ENCODE results near the gene RTN3. TPM values are rescaled to one million over a fixed set of nuclear protein-coding genes. Genes with fewer than 3 reads are reported as not detected.
"Not testable (repeated sequence)": the region's sequence is repeated elsewhere in the genome, so short reads cannot be mapped to it uniquely, and the experiment has no call there.

The RTN3 gene
- polyA plus RNA-seq, 5 donors, result 88.7 to 115 (median 112) TPM

DNA sequence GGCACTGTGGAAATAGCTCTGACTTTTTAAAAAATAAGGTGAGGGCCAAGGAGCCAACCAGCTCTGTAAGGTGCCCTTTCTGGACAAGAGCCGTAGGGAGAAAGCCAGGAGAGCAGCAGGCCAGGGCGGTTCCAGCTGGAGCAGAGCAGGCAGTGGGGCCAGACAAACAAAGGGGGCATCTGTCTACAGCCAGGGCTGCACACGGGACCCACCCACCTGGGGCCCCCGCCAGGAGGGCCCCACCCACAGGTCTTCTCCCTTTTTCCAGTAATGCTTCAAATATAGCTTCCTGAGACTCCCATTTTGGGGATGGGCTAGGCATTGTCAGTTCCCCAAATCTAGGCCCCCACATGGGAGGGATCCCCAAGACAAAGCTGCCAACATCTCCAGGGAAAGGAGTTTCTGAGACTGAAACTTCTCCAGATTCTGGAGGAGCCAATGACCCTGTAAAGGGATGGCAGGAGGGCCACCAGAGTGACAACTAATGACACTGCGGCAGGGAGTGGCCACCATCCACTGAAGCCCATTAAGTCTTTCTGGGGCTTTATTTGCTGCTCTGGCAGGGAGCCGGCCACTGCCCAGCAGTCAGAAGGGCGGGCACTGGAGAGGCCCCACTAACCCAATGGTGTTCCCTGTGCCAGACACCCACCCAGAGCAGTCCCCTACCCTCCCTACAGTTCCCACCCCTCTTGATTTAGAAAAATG is 85.4 kb downstream of the RTN3 start:
- no peak for DNase-seq

DNA sequence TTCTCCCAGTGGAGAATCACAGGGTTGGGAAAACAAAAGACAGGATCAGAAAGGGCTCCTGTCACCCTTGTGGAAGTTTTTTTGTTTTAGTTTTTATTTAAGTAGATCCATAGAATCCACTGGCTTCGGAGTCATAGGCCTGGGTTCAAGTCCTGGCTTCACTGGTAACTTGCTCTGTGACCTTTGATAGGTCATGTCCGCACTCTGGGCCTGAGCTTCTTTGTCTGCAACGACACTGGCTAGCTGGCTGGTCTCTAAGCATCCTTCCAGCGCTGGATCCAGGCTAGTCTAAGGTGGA is 85.9 kb downstream of the RTN3 start:
- DNase-seq, result no peak

DNA sequence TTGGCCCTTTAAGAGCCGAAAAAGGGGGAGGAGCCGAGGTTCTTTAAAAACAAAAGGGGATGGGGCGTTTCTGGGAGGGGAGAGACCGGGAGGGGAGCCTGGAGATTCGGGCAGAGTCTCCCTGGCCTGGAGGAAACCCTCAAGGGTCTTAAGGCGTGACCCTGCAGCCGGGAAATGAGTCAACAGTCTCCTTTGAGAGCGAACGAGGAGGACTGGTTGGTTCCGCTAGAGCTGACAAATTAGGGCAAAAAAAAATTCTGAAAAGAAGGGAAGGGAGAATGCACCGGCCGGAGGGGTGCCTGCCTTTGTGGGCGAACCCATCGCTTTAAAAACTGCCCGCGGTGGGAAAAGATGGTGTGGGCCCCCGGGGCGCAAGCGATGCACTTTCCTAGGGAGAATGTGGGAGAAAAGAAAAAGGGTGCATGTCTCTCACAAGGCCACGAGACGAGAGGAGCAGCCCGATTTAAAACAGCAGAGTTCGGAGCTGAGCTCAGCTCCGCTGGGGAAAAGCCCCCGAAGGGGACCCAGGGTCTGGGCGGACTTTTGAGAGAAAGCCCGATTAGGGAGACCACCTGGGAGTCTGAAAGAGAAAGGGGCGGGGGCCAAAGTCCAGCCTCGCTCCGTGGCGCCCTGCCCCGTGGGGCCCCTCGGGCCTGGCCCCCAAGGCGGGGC is 86.4 kb downstream of the RTN3 start:
- peak in 1 of 2 donors; percentile 47 for DNase-seq

DNA sequence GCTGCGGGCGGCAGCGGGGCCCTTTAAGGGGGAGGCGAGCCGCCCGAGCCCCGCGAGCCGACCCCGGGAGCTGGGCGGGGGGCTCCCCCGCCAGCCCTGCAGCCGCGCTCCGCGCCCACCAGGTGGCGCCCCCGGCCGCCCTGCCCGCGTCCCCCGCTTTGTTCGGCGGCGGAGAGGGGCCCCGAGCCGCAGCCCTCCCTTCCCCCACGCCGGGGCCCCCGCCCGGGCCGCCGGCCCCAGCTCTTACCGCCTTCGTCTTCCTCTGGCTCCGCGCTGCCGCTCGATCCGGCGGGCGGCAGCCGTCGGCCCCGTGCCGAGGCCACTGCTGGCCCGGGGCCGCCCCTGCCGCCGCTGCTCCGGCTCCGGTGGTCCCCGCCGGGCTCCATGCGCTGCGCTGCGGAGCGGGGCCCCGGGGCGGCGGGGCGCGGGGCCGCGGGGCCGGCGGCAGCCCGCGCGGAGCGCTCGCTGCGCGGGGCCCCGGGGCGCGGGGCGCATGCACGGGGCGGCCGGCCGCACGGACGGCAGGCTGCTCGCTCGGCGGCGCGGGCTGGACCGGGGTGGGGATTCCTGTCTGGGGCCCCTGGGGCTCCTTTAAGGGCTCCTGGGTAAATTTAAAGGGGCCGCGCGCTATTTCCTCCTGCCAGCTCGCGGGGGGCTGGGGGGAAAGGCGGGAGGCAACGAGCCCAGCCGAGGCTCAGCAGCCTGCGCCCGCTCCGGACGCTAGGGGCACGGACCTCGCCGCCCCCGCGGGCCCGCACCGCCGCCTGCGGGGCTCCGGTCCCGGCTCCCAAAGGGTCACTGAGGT is 87.1 kb downstream of the RTN3 start, which contains the start of gene ZFTA:
Gene ZFTA (minus strand): TSS at position 539 of the 805 bp plus-strand sequence. CDS start 153 bp downstream, at position 386.
- DNase-seq, result peak; percentile 66 to 67

DNA sequence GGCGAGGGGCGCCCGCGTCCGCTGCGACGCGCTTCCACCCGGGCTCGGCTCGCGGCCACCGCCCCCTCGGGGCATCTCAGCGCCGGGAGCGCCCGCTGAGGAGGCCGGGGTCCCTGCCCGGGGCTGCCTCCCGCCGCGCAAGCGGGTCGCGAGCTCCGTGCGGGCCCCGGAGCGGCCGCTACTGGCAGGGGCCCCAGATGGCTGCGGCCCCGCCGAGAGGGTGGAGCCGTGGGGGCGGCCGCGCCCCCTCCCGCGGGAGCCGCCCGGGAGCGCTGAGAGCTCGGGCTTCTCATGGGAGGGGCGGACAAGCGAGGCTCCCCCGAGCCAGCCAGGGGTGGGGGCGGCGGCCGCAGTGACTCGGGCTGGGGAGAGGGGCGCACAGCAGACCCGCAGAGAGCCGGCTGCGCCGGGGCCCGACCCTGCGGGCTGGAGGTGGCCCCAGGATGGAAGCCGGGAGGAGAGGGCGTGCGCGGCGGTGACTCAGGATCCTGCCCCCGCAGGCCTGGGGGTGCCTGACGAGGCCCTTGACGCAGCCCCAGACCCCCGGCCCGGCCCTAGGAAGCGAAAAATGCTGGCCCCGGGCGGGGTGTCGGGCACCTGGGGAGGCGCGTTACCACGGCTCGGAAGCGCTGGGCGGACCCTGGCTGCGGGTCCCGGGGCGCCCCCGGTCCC is 87.9 kb downstream of the RTN3 start:
- DNase-seq, result no peak

DNA sequence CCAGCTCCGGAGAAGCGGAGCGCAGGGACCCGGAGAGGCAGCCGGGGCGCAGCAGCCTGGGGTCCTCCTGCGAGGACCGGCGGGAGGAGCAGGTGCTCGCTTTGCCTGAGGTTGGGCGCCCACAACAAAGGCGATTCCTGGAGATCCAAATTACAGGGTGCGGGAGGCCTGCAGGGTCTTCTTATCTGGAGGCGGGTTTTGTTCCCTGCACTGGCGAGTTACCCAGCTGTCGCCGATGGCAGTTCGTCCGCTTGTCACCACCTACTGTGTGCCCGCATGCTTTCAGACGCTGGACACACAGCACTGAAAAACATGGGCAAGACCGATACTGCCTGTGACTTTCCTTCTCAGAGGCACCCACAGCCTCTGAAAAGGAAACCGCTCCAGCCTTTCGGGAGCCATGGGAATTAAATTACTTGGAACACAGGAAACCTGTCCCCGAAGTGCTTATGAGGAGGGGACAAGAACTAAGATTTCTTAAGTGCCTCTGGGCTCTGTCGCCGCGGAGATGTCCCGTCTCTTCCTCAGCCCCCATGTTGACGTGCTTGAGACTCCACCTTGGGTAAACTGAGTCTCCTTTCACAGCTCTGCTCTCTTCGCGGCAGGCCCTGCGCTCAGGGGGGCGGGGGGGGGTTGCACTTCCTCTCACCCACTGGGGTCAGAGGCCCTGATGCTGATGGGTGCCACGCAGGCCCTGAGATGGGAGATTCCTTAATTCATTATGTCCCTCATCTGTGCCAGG is 88.6 kb downstream of the RTN3 start:
- DNase-seq, result no peak

DNA sequence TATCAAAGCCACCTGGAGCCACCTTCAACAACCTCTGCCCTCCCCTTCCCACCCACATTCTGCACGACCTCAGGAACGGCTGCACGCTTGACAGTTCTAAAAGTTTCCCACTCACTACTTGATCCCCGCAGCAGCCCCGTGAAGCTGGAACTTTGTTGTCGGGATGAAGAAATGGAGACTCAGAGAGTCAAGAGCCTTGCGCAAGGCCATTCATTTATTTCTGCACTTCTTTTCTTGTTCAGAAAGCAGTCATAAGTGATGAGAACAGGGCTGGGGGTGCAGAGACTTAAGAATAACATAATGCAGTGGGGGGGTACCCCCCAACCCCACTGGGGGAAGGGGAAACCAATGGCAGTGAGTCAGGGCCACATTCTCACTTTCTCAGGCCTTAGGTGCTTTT is 89.5 kb downstream of the RTN3 start:
- no peak for DNase-seq

DNA sequence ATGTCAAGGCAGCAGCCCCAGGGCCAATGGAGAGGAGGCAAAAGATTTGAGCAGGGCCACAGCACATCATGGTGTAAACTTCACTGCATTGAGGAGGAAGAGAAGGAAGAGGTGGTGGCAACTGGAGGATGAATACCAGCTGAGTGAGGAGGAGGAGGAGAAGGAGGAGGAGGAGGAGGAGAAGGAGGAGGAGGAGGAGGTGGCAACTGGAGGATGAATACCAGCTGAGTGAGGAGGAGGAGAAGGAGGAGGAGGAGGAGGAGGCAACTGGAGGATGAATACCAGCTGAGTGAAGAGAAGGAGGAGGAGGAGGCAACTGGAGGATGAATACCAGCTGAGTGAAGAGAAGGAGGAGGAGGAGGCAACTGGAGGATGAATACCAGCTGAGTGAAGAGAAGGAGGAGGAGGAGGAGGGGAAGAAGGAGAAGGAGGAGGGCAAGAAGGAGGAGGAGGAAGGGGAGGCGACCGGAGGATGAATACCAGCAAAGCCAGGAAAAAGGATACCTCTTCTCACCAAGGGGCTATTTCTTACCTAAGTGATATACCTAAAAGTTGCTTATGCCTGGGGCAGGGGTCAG is 90.5 kb downstream of the RTN3 start:
- DNase-seq, result not testable (repeated sequence)

DNA sequence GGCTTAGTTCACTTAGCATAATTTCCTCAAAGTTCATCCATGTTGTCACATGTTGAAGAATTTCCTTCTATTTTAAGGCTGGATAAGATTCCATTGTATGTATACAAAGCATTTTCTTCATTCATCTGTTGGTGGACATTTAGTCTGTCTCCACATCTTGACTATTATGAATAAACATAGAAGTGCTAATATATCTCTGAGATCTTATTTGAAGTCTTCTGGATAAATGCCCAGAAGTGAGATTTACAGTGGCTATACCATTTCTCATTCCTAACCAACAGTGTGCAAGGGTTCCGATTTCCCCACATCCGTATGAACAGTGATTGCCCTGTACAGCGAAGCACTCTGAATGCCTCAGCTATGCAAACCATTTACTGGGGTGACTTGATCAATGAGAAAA is 93.9 kb downstream of the RTN3 start:
- no peak for DNase-seq

DNA sequence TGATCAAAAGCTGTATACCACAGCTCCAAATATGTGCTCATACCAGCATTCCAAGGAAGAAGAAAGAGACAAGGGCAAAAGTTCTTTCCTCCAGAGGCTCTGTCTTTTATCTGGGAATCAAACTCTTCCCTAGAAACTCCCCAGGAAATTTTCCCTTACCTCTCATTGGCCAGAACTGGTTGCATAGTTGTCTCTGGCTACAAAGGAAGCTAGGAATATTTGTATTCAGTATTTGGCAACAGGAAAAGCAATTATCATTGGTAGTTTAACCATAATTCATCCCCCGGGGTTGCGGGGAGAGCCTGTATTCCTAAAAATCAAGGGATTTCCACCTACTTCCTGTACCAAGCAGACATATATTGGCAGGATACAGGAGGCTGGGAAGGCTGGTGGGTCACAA is 97.7 kb downstream of the RTN3 start:
- no peak for DNase-seq

DNA sequence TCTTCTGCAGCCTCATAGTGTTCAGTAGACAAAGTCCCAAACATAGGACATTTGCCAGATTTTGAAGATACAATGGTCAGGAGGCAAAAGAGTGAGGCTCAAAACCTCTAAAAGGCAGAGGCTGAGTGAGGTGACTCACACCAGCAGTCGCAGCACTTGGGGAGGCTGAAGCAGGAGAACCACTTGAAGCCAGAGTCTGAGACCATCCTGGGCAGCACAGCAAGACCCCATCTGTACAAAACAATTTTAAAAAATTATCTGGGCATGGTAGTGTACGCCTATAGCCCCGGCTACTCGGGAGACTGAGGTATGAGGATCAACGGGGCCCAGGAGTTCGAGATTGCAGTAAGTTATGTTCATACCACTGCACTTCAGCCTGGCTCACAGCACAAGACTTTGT is 101.4 kb downstream of the RTN3 start:
- DNase-seq, result no peak

DNA sequence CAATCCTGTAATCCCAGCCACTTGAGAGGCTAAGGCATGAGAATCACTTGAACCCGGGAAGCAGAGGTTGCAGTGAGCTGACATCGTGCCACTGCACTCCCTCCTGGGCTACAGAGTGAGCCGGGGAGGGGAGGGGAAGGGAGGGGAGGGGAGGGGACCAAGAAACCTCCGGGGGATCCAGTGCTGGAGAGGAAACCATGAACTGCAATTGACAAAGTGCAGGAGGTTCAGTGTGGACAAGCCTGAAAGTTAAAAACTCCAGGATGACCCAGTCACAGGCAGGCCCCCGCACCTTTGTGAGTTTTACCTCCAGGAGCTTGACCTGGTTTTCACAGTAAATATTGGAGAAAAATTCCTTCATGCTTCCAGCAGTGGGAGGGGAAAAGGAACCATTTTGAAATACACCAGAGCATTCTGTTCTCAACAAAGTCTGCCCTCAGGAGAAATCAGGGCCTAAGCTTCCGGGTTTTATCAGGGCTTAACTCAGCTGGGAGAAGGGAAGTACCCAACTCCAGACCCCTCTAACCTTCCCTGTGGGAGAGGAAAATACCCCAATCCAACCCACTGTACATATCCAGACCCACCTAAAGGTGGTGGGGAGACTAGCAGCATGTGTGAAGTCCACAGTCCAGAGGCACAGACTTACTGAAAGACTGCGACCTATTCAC is 102.8 kb downstream of the RTN3 start:
- DNase-seq, result no peak

DNA sequence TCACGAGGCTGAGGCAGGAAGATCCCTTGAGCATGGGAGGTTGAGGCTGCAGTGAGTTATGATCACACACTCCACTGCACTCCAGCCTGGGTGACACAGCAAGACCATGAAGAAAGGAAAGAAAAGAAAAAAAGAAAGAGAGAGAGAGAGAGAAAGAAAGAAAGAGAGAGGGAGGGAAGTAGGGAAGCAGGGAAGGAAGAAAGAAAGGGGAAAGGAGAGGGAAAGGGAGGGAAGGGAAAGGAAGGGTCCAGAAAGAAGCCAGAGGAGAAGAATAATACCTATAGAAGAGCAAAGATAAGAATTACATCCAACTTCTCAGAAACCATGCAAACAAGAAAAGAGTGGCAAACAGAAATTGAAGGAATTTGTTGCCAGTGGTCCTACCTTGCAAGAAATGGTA is 104.5 kb downstream of the RTN3 start:
- no peak for DNase-seq

DNA sequence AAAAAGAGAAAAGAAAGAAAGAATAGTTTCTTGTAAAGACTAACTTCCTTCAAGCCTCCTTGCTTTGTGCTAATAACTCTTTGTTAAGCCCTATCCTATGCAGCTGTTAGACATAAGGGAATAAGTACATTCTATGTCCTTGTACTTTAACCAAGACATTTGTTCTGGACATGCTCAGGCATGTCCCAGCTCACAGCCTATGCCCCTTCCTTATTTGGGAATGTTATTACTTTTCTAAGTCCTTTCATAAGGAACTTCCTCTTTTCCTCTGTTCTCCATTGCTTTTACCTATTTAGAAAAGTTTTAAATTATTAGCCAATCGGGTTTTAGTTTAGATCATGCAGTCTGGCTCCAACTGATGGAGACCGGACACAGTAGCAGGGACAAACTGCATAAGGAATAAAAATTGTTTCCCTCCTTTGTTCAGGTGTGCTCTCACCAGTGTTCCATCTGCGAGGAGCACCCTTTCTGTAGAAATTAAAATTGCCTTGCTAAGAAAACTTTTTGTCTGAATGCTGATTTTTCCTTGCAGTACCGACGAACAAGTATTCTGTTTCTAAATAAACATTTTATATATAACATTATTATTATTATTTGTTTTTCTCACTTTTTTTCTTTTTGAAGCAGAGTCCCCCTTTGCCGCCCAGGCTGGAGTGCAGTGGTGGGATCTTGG is 110.3 kb downstream of the RTN3 start:
- no peak for DNase-seq

DNA sequence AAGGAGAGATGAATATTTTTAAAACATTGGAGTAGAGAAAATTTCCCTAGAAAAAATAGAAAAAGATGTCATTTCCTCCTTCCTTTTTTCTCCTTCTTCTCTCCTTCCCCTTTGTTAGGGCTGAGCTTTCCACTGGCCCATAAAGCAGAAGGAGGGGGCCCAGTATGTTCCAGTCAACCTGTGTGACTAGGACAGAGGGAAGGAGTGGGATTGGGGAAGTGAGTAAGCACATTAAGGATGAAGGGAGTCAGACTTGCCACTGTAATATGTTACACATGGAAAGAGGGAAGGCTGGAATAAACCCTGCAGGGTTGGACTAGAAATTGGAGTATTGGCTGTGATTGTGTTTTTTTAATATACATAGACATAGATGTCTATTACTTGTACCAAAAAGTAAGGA is 111.9 kb downstream of the RTN3 start:
- DNase-seq, result no peak

DNA sequence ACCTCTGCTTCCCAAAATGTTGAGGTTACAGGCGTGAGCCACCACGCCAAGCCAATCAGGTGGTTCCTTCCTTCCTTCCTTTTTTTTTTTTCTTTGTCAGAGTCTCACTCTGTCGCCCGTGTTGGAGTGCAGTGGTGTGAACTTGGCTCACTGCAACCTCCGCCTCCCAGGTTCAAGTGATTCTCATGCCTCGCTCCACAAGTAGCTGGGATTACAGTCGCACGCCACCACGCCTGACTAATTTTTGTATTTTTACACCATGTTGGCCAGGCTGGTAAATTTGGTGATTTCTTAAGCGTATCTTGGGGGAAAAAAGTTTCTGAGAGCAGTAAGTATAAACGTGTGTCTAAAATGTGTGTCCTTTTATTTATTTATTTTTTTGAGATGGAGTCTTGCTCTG is 113.8 kb downstream of the RTN3 start:
- no peak for DNase-seq

DNA sequence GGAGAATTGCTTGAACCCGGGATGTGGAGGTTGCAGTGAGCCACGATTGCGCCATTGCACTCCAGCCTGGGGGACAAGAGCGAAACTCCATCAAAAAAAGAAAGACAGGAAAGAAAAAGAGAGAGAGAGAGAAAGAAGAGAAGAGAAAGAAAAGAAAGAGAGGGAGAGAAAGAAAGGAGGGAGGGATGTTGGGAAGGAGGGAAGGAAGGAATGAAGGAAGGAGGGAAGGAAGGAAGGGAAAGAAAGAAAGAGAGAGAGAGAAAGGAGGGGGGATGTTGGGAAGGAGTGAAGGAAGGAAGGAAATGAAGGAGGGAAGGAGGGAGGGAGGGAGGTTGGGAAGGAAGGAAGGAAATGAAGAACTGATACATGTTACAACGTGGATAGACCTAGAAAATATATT is 119.6 kb downstream of the RTN3 start:
- DNase-seq, result no peak

DNA sequence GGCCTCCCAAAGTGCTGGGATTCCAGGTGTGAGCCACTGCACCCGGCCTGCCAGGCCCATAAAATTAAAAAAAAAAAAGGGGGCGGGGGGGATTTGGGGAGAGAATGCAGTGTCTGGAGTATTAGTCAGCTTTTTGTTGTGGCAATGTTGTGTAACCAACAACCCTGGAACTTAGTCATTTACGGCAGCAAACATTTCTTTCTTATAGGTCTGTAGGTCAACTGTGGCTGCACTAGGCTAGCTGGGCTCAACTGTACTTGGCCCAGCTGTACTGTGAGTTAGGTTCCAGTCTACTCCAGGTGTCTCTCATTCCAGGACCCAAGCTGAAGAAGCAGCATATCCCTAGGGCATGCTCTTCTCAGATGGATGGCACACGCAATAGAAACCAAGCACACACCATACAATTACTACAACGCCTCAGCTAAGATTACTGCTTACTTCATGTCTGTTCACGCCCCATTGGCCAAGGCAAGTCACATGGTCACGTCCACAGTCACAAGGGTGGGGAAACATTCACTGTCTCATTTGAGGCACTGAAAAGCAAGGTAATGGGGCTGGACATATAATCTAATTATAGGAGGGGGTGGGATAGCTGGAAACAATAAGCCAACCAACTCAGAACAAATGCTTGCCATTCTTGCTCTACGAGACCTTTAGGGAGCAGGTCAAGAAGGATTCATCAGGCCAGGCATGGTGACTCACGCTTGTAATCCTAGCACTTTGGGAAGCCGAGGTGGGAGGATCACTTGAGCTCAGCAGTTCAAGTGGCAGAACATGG is 121.5 kb downstream of the RTN3 start:
- no peak for DNase-seq

DNA sequence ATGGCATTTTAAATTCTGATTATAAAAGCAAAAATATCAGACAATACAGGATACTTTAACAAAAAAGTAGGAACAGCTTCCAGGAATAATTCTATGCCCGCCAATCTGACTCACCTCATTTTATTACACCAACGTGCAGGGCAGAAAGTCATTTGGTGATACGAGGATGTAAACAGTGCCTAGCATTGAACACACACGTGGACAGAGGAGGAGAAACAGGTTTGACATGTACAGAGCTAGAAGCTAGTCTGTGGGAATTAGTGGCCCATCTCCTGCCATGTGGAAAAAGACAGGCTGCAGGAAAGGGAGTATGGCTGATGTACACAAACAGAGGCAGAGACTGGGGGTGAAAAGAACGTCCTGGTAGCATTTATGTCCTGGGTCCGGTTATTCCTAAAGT is 123.0 kb downstream of the RTN3 start:
- DNase-seq, result no peak
